Neuron (in vitro differentiated cells): ENCODE results near the gene SPATA12.
A peak's percentile ranks its signal among the peaks of the same experiment; 100 is the strongest.
"Not testable (repeated sequence)": the region's sequence is repeated elsewhere in the genome, so short reads cannot be mapped to it uniquely, and the experiment has no call there.

Source experiments
- H2AFZ ChIP-seq: one replicate; pipeline ENCODE4 v1.6.1; 2013; ENCODE audit warnings: low read depth, mild to moderate bottlenecking, inconsistent platforms, low read length, moderate library complexity
- H3K27me3 ChIP-seq: one replicate; pipeline ENCODE4 v1.6.1; 2013; ENCODE audit warnings: low read length; ENCODE audit not compliant: insufficient read depth
- H3K36me3 ChIP-seq: one replicate; pipeline ENCODE4 v1.6.1; 2013; ENCODE audit warnings: low read length; ENCODE audit not compliant: insufficient read depth
- H3K4me1 ChIP-seq: one replicate; pipeline ENCODE4 v1.6.1; 2013; ENCODE audit warnings: low read length; ENCODE audit not compliant: insufficient read depth
- H3K4me3 ChIP-seq: 2 replicates; pipeline ENCODE4 v1.5.1; 2013; ENCODE audit warnings: mild to moderate bottlenecking, low read length, moderate library complexity
- H3K9me3 ChIP-seq: one replicate; pipeline ENCODE4 v1.6.1; 2013; ENCODE audit warnings: low read length

Gene SPATA12

DNA sequence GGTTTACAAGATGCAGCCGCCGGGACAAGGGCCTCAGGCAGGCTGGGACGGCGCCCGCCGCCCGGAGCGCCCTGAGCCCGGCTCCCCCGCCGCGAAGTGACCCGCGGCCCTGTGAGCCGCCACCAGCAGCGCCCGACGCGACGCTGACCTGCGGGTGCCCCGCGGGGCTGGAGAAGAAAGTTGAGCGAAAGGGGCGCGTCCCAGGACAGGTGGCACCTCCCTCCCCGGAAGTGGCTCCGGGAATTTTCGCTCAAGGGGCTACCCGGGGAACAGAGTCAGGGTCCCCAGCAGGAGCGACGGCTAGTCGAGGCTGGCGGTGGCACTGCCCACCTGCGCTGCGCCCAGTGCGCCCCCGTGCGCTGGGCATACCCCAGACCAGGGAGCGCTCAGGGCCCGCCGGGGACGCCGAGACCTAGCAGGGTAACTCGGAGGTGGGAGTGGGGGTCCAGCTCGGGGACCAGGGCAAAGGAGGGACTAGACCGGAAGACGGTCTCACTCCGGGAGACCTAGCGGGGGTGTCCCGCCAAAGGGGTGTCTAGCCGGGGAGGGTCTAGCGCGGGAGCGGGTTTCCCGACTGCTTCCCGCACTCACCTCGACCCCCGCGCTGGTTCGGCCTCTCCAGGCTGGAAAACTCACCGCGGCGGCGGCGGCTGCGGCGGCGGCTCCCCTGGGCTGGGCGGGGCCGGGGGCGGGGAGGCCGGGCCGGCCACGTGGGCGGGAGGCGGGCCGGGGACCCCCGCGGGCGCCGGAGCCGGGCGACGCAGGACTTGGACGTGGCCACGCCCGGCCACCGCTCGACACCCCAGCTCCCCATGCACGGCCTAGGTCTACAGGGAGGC is 18.4 kb downstream of the SPATA12 start:
- no peaks in the 10 kb centered on the region for H3K4me1 ChIP-seq
- peak overlapping the region; percentile 94 for H2AFZ ChIP-seq
- H3K4me3 ChIP-seq = peak overlapping the region; percentile 75
- H3K27me3 ChIP-seq = peaks cover 7% of the 10 kb centered on the region
- H3K9me3 ChIP-seq = no peaks in the 10 kb centered on the region
- no peaks in the 10 kb centered on the region for H3K36me3 ChIP-seq

DNA sequence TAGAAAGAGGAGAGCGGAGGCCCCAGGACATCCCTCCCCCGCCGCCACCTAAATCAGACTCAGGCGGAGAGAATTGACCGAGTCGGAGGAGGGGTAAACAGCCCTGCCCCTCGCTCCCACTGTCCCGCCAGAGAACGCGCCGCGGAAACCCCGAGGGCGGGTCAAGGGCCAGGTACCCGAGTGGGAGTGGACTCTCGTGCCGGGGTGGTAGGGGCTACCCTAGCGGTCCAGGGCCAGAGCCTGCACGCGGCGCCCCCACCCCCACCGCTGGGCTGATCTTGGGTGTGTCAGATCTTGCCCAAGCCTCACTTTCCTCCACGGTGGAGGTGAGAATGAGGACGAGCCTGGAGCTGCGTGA is 19.0 kb downstream of the SPATA12 start:
- Histone ChIP-seq H3K4me1 (no peaks in the 10 kb centered on the region), H3K9me3 (no peaks in the 10 kb centered on the region), H3K36me3 (no peaks in the 10 kb centered on the region), H3K4me3 (peak overlapping the region; percentile 75), H2AFZ (peak overlapping the region; percentile 83), H3K27me3 (peaks cover 7% of the 10 kb centered on the region)

DNA sequence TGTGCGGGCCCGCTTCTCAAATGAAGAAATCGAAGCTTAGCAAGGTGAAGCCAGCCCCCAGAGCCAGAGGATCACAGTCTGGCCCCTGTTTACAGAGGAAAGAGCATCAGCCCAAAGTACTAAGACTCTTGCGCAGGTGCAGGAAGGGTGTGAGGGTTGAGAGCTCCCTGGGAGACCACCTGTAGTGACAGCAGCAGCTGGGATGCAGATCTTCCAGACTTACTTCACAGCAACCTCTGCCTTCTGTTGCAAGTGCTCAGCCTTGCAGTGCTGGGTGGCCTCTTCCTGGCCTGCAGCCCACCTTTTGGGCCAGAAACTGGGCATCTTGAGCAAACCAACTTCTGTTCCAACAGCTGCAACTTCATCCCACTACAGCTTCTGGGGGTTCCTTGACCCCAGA is 19.7 kb downstream of the SPATA12 start:
- Histone ChIP-seq H3K4me1 (no peaks in the 10 kb centered on the region), H3K36me3 (no peaks in the 10 kb centered on the region), H2AFZ (no peak overlapping the region), H3K9me3 (no peaks in the 10 kb centered on the region), H3K27me3 (peaks cover 7% of the 10 kb centered on the region), H3K4me3 (no peak overlapping the region)

DNA sequence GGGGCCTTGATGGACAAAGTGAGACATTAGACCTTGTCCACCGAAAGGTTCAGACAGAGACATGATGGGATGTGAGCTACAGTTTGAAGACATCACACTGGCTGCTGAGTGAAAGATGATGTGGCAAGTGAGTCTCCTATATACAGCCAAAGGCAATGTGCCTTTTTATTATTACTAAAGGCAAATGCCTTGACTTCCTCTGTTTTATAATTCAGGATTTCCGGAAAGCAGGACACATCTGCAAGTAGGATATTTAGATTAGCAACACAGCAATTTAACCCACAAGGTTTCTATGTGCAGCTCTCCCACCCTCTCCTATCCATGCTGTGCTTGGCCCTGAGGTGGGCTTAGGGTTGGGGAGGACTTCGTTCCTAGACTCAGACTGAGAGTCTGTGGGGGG is 20.7 kb downstream of the SPATA12 start:
- H3K36me3 ChIP-seq = no peaks in the 10 kb centered on the region
- H2AFZ ChIP-seq = no peak overlapping the region
- no peaks in the 10 kb centered on the region for H3K9me3 ChIP-seq
- no peaks in the 10 kb centered on the region for H3K4me1 ChIP-seq
- no peak overlapping the region for H3K4me3 ChIP-seq
- H3K27me3 ChIP-seq = peaks cover 7% of the 10 kb centered on the region

DNA sequence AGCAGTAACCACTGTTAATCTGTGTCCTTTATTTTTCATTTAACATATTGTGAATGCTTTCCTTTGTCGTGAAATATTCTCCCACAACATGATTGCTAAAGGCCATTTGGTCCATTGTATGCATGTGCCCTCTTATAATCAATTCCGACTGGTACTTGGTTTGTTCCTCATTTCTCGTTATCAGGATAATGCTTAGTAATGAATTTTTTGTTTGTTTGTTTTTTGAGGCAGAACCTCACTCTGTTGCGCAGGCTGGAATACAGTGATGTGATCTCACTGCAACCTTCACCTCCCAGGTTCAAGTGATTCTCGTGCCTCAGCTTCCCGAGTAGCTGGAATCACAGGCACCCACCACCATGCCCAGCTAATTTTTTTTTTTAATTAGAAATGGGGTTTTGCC is 22.0 kb downstream of the SPATA12 start:
- H3K4me1 ChIP-seq = no peaks in the 10 kb centered on the region
- H3K9me3 ChIP-seq = no peaks in the 10 kb centered on the region
- H3K27me3 ChIP-seq = peaks cover 7% of the 10 kb centered on the region
- H2AFZ ChIP-seq = no peak overlapping the region
- H3K4me3 ChIP-seq = no peak overlapping the region
- H3K36me3 ChIP-seq = no peaks in the 10 kb centered on the region

DNA sequence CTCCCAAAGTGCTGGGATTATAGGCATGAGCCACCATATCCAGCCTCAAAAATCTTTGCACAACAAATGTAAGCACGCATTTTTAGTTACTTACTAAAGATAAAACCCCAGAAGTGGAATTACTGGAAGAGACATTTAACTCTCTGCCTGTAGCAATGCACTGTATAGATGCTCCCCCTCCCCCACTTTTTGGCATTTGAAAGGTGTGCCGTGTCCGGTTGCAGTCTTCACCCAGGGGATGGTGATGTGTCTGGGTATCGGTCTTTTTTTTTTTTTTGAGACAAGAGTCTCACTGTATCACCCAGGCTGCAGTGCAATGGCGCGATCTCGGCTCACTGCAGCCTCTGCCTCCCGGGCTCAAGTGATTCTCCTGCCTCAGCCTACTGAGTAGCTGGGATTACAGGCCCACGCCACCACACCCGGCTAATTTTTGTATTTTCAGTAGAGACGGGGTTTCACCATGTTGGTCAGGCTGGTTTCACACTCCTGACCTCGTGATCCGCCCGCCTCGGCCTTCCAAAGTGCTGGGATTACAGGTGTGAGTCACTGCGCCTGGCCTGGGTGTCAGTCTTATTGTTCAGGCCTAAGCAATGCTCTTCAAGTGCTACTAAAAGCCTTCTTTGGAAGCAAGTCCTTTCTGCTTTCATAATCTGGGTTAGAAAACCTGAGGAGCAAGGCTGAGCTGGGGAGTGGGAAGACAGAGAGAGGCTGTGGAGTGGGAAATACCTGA is 23.0 kb downstream of the SPATA12 start:
- not testable (repeated sequence) for H3K4me3 ChIP-seq, H3K27me3 ChIP-seq, H3K36me3 ChIP-seq, H3K9me3 ChIP-seq, H2AFZ ChIP-seq, H3K4me1 ChIP-seq

DNA sequence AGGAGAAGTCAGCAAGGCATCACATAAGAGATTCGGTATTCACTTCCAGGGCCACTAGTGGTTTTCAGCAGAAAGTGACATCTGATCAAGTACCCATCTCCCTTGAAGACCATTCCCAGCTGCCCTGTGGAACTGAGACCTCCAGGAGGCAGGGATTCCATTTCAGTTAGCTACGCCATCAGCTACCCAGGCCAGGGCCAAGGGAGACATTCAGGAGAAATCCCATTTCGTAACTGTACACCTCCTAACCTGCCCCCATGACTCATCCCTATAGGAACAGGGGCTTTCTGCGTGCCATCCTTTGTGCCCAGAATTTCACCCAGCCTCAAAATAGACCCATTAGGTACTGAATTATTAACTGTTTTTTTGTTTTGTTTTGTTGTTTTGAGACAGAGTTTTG is 24.7 kb downstream of the SPATA12 start:
- Histone ChIP-seq H3K9me3 (no peaks in the 10 kb centered on the region), H3K4me1 (no peaks in the 10 kb centered on the region), H2AFZ (no peak overlapping the region), H3K27me3 (no peaks in the 10 kb centered on the region), H3K4me3 (no peak overlapping the region), H3K36me3 (no peaks in the 10 kb centered on the region)

DNA sequence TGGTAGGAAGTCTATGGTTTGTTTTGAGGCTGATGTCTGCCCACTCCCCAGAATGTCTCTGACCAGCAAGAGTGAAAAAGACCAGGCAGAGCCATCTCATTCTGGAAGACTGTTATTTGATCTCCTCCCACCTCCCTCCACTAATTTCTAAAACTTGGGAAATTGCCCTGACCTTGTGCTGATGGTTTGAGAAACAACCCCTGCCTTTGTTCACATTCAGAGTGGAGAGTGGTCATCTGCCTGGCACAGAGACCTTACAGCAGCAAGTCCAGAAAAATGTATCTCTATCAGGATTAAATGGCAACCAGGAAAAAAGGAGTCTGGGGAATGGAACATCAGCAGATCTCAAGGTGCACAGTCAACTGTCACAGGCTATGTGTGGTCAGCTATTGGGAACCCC is 25.7 kb downstream of the SPATA12 start:
- Histone ChIP-seq H3K4me3 (no peak overlapping the region), H3K27me3 (no peaks in the 10 kb centered on the region), H2AFZ (no peak overlapping the region), H3K9me3 (no peaks in the 10 kb centered on the region), H3K4me1 (peaks cover 1% of the 10 kb centered on the region), H3K36me3 (no peaks in the 10 kb centered on the region)

DNA sequence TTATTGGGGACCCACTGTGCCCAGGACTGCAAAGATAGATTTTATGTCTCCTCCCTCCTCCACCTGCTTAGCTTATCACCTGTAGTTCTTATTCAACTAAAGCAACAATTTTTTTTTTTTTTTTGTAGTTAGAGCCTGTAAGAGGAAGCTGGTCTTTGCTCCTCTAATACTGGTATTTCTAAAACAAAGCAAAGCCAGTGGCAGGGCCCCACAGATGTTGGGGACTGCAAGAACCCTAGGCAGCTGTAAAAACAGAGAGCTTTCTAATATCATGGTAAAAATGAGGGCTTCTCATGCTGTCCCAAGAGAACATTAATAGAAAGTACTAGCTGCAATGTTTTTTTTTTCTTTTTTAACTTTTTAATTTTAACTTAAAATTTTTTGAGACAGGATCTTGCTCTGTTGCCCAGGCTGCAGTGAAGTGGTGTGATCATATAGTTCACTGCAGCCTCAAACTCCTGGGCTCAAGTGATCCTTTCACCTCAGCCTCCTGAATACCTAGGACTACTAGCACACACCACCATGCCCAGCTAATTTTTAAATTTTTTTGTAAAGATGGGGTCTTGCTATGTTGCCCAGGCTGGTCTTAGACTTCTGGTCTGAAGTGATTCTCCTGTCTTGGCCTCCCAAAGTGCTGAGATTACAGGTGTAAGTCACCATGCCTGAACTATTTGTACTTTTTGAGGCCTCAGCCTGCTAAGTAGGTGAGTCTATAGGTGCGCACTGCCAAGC is 27.1 kb downstream of the SPATA12 start:
- no peaks in the 10 kb centered on the region for H3K36me3 ChIP-seq
- no peaks in the 10 kb centered on the region for H3K27me3 ChIP-seq
- no peaks in the 10 kb centered on the region for H3K9me3 ChIP-seq
- peaks cover 11% of the 10 kb centered on the region for H3K4me1 ChIP-seq
- H3K4me3 ChIP-seq = no peak overlapping the region
- no peak overlapping the region for H2AFZ ChIP-seq

DNA sequence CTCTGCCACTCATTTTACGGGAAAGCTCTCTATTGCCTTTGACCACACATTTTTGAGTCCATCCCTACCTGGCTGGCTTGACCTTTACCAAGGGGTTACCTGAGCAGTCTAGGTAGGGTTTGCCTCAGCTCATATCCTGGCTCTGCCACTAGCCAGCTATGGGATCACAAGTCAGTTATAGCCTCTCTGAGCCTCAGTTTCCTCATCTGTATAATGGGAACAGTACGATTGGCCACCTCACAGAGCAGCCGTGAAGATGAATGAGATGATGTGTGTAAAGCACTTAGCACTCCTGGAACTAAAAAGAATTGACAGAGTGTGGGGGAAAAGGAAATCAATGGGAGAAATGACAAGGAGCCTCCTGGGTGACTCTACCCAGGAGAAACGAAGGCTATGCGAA is 28.0 kb downstream of the SPATA12 start:
- H3K36me3 ChIP-seq = peaks cover 6% of the 10 kb centered on the region
- H2AFZ ChIP-seq = no peak overlapping the region
- H3K4me3 ChIP-seq = no peak overlapping the region
- peaks cover 11% of the 10 kb centered on the region for H3K4me1 ChIP-seq
- H3K9me3 ChIP-seq = no peaks in the 10 kb centered on the region
- no peaks in the 10 kb centered on the region for H3K27me3 ChIP-seq

DNA sequence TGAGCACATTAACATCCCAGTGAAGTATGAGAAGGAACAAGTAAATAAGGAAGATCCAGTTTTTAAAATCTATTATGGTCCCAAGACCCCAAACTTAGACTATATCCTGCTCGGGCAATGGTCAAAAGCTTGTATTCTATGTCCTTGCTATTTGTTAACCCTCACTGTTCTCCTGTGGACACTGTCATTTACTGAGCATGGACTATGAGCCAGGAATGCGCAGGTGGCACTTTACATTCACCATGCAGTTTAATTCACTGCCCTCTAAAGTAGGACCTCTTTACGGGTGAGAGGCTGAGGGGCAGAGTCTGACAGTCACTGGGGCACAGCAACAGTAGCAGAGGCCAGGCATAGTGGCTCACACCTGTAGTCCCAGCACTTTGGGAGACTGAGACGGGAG is 28.6 kb downstream of the SPATA12 start:
- H3K36me3 ChIP-seq = peaks cover 10% of the 10 kb centered on the region
- H2AFZ ChIP-seq = no peak overlapping the region
- H3K9me3 ChIP-seq = no peaks in the 10 kb centered on the region
- H3K4me1 ChIP-seq = peaks cover 11% of the 10 kb centered on the region
- no peak overlapping the region for H3K4me3 ChIP-seq
- no peaks in the 10 kb centered on the region for H3K27me3 ChIP-seq

DNA sequence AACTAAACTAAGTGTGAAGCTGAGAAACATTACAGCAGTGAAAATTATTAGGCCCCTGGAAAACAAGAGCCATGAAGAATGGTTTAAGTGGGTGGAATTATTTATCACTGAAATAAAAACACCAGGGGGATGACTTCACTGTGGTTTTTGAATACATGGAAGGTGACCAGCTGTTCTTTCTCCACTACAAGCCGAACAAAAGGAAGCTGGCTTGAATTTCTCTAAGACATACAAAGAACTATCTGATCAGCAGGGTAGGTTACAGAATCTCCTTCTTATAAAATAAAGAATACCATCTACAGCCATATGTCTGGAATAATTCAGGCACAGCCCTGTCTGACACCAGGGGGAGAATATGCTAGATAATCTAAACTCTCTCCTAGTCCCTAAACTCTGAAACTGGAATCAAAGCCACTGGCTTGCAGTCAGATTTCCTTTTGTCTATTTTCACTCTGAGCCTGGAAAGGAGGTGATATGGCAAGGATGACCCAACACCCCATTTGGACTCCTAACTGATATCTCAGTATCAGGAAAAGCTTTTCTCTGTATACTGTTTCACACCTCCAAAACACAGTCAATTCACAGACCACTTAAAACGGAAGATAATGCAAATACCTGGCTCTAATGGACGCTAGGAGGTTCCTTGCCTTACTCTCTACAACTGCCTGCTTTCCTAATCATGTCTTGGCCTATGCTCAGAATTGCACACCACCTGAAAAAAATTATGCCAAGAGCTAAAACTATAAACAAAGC is 31.2 kb downstream of the SPATA12 start:
- peaks cover 11% of the 10 kb centered on the region for H3K4me1 ChIP-seq

DNA sequence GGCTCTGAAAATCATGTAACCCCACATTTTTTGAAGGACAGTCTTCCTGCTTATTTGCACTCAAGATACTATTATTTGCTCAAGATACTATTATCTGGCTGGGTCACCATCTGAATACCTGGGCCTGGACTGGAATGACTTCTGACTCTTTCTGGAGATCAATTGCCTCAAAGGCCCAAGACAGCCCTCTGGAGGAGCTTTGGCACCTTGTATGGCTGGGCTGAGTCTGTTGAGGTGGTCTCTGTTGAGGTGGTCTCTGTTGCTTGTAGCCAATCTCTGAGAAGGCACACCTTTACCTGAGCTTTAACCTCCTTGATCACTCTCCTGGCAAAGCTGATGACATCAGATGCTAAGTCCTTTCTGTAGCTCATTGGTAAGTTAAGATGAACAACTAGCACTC is 33.0 kb downstream of the SPATA12 start:
- no peaks in the 10 kb centered on the region for H3K27me3 ChIP-seq
- no peak overlapping the region for H3K4me3 ChIP-seq
- peaks cover 11% of the 10 kb centered on the region for H3K4me1 ChIP-seq
- H3K9me3 ChIP-seq = no peaks in the 10 kb centered on the region
- no peak overlapping the region for H2AFZ ChIP-seq
- peaks cover 51% of the 10 kb centered on the region for H3K36me3 ChIP-seq

More for the DNA sequence above, 31.2 kb downstream of the SPATA12 start:
- no peak overlapping the region for H2AFZ ChIP-seq
- H3K4me3 ChIP-seq = no peak overlapping the region
- no peaks in the 10 kb centered on the region for H3K9me3 ChIP-seq
- H3K27me3 ChIP-seq = no peaks in the 10 kb centered on the region
- peaks cover 33% of the 10 kb centered on the region for H3K36me3 ChIP-seq
